MM.1S (cell line): ENCODE results near the gene PROC.

ENCODE experiments used
- DNase-seq: peaks from one replicate; pipeline ENCODE4 v3.0.0-alpha.2; 2015
- H2AFZ ChIP-seq: fragments of 300-600 bp; sonication (generic); 2 replicates; pipeline ENCODE4 v1.6.0; 2016; ENCODE audit warnings: antibody characterized with exemption, low read length
- H3F3A ChIP-seq: fragments of 300-600 bp; sonication (generic); 2 replicates; pipeline ENCODE4 v1.6.1; 2016; ENCODE audit warnings: mild to moderate bottlenecking, antibody characterized with exemption, low read length, moderate library complexity, mixed read lengths; ENCODE audit not compliant: insufficient read depth
- H3K27ac ChIP-seq: fragments of 300-600 bp; sonication (generic); 2 replicates; pipeline ENCODE4 v1.5.1; 2016; ENCODE audit warnings: mild to moderate bottlenecking, low read length
- H3K27me3 ChIP-seq: fragments of 300-600 bp; sonication (generic); replicated peaks from 2 replicates; pipeline ENCODE4 v1.6.0; 2016; ENCODE audit warnings: low read length; ENCODE audit not compliant: insufficient read depth
- H3K36me3 ChIP-seq: fragments of 300-600 bp; sonication (generic); replicated peaks from 2 replicates; pipeline ENCODE4 v1.6.1; 2016; ENCODE audit warnings: mild to moderate bottlenecking, low read length, mixed read lengths; ENCODE audit not compliant: insufficient read depth
- H3K4me1 ChIP-seq: fragments of 300-600 bp; sonication (generic); 2 replicates; pipeline ENCODE4 v1.6.1; 2016; ENCODE audit warnings: low read length, mixed read lengths
- H3K4me2 ChIP-seq: fragments of 300-600 bp; sonication (generic); 2 replicates; pipeline ENCODE4 v1.6.0; 2016; ENCODE audit warnings: low read depth, low read length
- H3K4me3 ChIP-seq: fragments of 300-600 bp; sonication (generic); 2 replicates; pipeline ENCODE4 v1.5.1; 2016; ENCODE audit warnings: low read length, mixed read lengths
- H3K79me2 ChIP-seq: fragments of 300-600 bp; sonication (generic); 2 replicates; pipeline ENCODE4 v1.6.1; 2016; ENCODE audit warnings: mixed run types, low read length, mixed read lengths
- H3K9ac ChIP-seq: fragments of 300-600 bp; sonication (generic); 2 replicates; pipeline ENCODE4 v1.6.1; 2016; ENCODE audit warnings: low read length, mixed read lengths
- H3K9me2 ChIP-seq: fragments of 300-600 bp; sonication (generic); replicated peaks from 2 replicates; pipeline ENCODE4 v1.6.1; 2016; ENCODE audit warnings: mild to moderate bottlenecking, low read length, mixed read lengths; ENCODE audit not compliant: insufficient read depth
- H3K9me3 ChIP-seq: fragments of 300-600 bp; sonication (generic); replicated peaks from 2 replicates; pipeline ENCODE4 v1.6.1; 2016; ENCODE audit warnings: mild to moderate bottlenecking, low read length, mixed read lengths; ENCODE audit not compliant: insufficient read depth
- H4K20me1 ChIP-seq: fragments of 300-600 bp; sonication (generic); 2 replicates; pipeline ENCODE4 v1.6.1; 2016; ENCODE audit warnings: mild to moderate bottlenecking, low read length, moderate library complexity, mixed read lengths; ENCODE audit not compliant: insufficient read depth
- CTCF ChIP-seq: fragments of 300-600 bp; sonication (generic); IDR thresholded peaks from 2 replicates; pipeline ENCODE4 v1.5.1; 2016; ENCODE audit warnings: antibody characterized with exemption, low read length, mixed read lengths
- EZH2 ChIP-seq: fragments of 300-600 bp; sonication (generic); optimal IDR thresholded peaks from 2 replicates; pipeline ENCODE3; 2017; ENCODE audit warnings: low read depth, mild to moderate bottlenecking, antibody characterized with exemption, low read length, mixed read lengths
- EZH2phosphoT487 ChIP-seq: fragments of 300-600 bp; sonication (generic); IDR thresholded peaks from 2 replicates; pipeline ENCODE4 v1.6.1; 2018; ENCODE audit warnings: antibody characterized with exemption, low read length

Gene PROC

GRCh38 chr2:127378720-127379119, 39.5 kb upstream of the PROC start:
- H3K79me2 ChIP-seq = peaks cover 97% of the 10 kb centered on the region
- no peak overlapping the region for H3K4me3 ChIP-seq
- TF ChIP-seq EZH2 (no peak), EZH2phosphoT487 (no peak), CTCF (no peak)
- H3K9me3 ChIP-seq = no peaks in the 10 kb centered on the region
- no peak overlapping the region for H2AFZ ChIP-seq
- H3K27ac ChIP-seq = no peak overlapping the region
- H3K4me1 ChIP-seq = no peaks in the 10 kb centered on the region
- peaks cover 3% of the 10 kb centered on the region; the same call in 1 of the 2 replicates for H3K36me3 ChIP-seq
- no peak overlapping the region for H3K9ac ChIP-seq
- H3K9me2 ChIP-seq = no peaks in the 10 kb centered on the region
- no peak for DNase-seq
- H3F3A ChIP-seq = no peaks in the 10 kb centered on the region
- H4K20me1 ChIP-seq = no peaks in the 10 kb centered on the region
- no peak overlapping the region for H3K4me2 ChIP-seq
- no peaks in the 10 kb centered on the region for H3K27me3 ChIP-seq

GRCh38 chr2:127379712-127380355, 38.4 kb upstream of the PROC start:
- H3K9me3 ChIP-seq = no peaks in the 10 kb centered on the region
- no peaks in the 10 kb centered on the region for H3K27me3 ChIP-seq
- TF ChIP-seq EZH2phosphoT487 (no peak), EZH2 (no peak), CTCF (no peak)
- no peak overlapping the region for H3K4me3 ChIP-seq
- H3K27ac ChIP-seq = no peak overlapping the region
- no peak overlapping the region for H3K4me2 ChIP-seq
- H3K9ac ChIP-seq = no peak overlapping the region
- no peaks in the 10 kb centered on the region for H3F3A ChIP-seq
- no peak for DNase-seq
- H3K4me1 ChIP-seq = no peaks in the 10 kb centered on the region
- no peak overlapping the region for H2AFZ ChIP-seq
- no peaks in the 10 kb centered on the region for H3K9me2 ChIP-seq
- peaks cover 3% of the 10 kb centered on the region; the same call in 1 of the 2 replicates for H3K36me3 ChIP-seq
- no peaks in the 10 kb centered on the region for H4K20me1 ChIP-seq
- peaks cover 94% of the 10 kb centered on the region for H3K79me2 ChIP-seq

GRCh38 chr2:127381762-127382161, 36.5 kb upstream of the PROC start:
- no peak overlapping the region for H3K4me2 ChIP-seq
- H3K27ac ChIP-seq = no peak overlapping the region
- peaks cover 11% of the 10 kb centered on the region for H3K4me1 ChIP-seq
- no peak overlapping the region for H3K9ac ChIP-seq
- H3K36me3 ChIP-seq = peaks cover under 1% of the 10 kb centered on the region; the same call in 1 of the 2 replicates
- no peak overlapping the region for H2AFZ ChIP-seq
- H3K4me3 ChIP-seq = no peak overlapping the region
- peaks cover 2% of the 10 kb centered on the region for H3F3A ChIP-seq
- 0 out of 2 replicates have a peak, but pooled peaks cover 4% of the 10 kb centered on the region for H4K20me1 ChIP-seq
- no peak for TF ChIP-seq EZH2phosphoT487
- TF ChIP-seq CTCF = no peak
- TF ChIP-seq EZH2 = no peak
- peaks cover 97% of the 10 kb centered on the region for H3K79me2 ChIP-seq
- no peak for DNase-seq
- no peaks in the 10 kb centered on the region for H3K27me3 ChIP-seq
- H3K9me2 ChIP-seq = no peaks in the 10 kb centered on the region
- no peaks in the 10 kb centered on the region for H3K9me3 ChIP-seq
